Activated effector memory CD4-positive, alpha-beta T cell treated with Interleukin-2 at 50 U/mL for 16 hours (primary cell): ENCODE measurements around the gene HTR2A.
"Not testable (repeated sequence)": the region's sequence is repeated elsewhere in the genome, so short reads cannot be mapped to it uniquely, and the experiment has no call there.

Source experiments
- DNase-seq: peaks from one replicate; pipeline ENCODE4 v3.0.0-alpha.2; 2020

The HTR2A gene

GRCh38 chr13:46866150-46866549 is 30.7 kb downstream of the HTR2A start:
- DNase-seq = no peak

- no peak for DNase-seq
Observed at GRCh38 chr13:46864941-46865340, 31.9 kb downstream of the HTR2A start.

GRCh38 chr13:46861959-46862358 is 34.9 kb downstream of the HTR2A start:
- DNase-seq = no peak

- no peak for DNase-seq
Observed at GRCh38 chr13:46860722-46861121, 36.1 kb downstream of the HTR2A start.

- DNase-seq = no peak
Observed at GRCh38 chr13:46858776-46859175, 38.1 kb downstream of the HTR2A start.

- DNase-seq = no peak
Observed at GRCh38 chr13:46858163-46858562, 38.7 kb downstream of the HTR2A start.

- no peak for DNase-seq
Observed at GRCh38 chr13:46855664-46856063, 41.2 kb downstream of the HTR2A start.

- no peak for DNase-seq
Observed at GRCh38 chr13:46855166-46855565, 41.7 kb downstream of the HTR2A start.

- DNase-seq = no peak
Observed at GRCh38 chr13:46852168-46852567, 44.7 kb downstream of the HTR2A start.

- DNase-seq = no peak
Observed at GRCh38 chr13:46850214-46850613, 46.6 kb downstream of the HTR2A start.

- DNase-seq = no peak
Observed at GRCh38 chr13:46846726-46847125, 50.1 kb downstream of the HTR2A start.

- no peak for DNase-seq
Observed at GRCh38 chr13:46845146-46845545, 51.7 kb downstream of the HTR2A start.

GRCh38 chr13:46844431-46844830 is 52.4 kb downstream of the HTR2A start:
- DNase-seq = no peak

GRCh38 chr13:46839399-46839798 is 57.5 kb downstream of the HTR2A start:
- DNase-seq = no peak

GRCh38 chr13:46834657-46835056 is 62.2 kb downstream of the HTR2A start:
- no peak for DNase-seq

- DNase-seq = no peak
Observed at GRCh38 chr13:46831588-46832194, 65.2 kb downstream of the HTR2A start.

GRCh38 chr13:46830405-46831005 is 66.3 kb downstream of the HTR2A start:
- no peak for DNase-seq

GRCh38 chr13:46822551-46822950 is 74.3 kb downstream of the HTR2A start:
- DNase-seq = no peak

GRCh38 chr13:46817838-46818476 is 78.9 kb downstream of the HTR2A start:
- no peak for DNase-seq

GRCh38 chr13:46817095-46817494 is 79.8 kb downstream of the HTR2A start:
- DNase-seq = no peak

GRCh38 chr13:46816371-46816770 is 80.5 kb downstream of the HTR2A start:
- no peak for DNase-seq

- no peak for DNase-seq
Observed at GRCh38 chr13:46812301-46812797, 84.5 kb downstream of the HTR2A start.

- DNase-seq = no peak
Observed at GRCh38 chr13:46810440-46810839, 86.4 kb downstream of the HTR2A start.

- DNase-seq = not testable (repeated sequence)
Observed at GRCh38 chr13:46804921-46805320, 91.9 kb downstream of the HTR2A start.
